H9 (cell line): Measurements from ENCODE around the gene OTULIN. TPM values are rescaled to one million over a fixed set of nuclear protein-coding genes. Genes with fewer than 3 reads are reported as not detected.

Experiments
- DNase-seq: peaks from one replicate; pipeline ENCODE4 v3.0.0-alpha.2; 2017
- H2AFZ ChIP-seq: one replicate; pipeline ENCODE4 v1.6.1; 2013; ENCODE audit warnings: mild to moderate bottlenecking, low read length, control low read depth, moderate library complexity
- H2AK5ac ChIP-seq: 2 replicates; pipeline ENCODE4 v1.6.1; 2013; ENCODE audit warnings: low read length, control low read depth, mixed read lengths; ENCODE audit not compliant: insufficient read length
- H2BK120ac ChIP-seq: one replicate; pipeline ENCODE4 v1.6.1; 2013; ENCODE audit warnings: low read depth, mild to moderate bottlenecking, low read length, control low read depth, inconsistent platforms; ENCODE audit not compliant: poor library complexity, severe bottlenecking
- H2BK12ac ChIP-seq: 2 replicates; pipeline ENCODE4 v1.6.1; 2013; ENCODE audit warnings: low read length, control low read depth, mixed read lengths, low read depth; ENCODE audit not compliant: insufficient read length
- H2BK15ac ChIP-seq: 2 replicates; pipeline ENCODE4 v1.6.1; 2013; ENCODE audit warnings: low read depth, low read length, control low read depth
- H2BK20ac ChIP-seq: one replicate; pipeline ENCODE4 v1.6.1; 2013; ENCODE audit warnings: low read depth, mild to moderate bottlenecking, low read length, control low read depth, inconsistent platforms; ENCODE audit not compliant: poor library complexity, severe bottlenecking
- H2BK5ac ChIP-seq: 2 replicates; pipeline ENCODE4 v1.6.1; 2013; ENCODE audit warnings: low read length, control low read depth, mixed read lengths; ENCODE audit not compliant: insufficient read length
- H3K14ac ChIP-seq: 2 replicates; pipeline ENCODE4 v1.6.1; 2013; ENCODE audit warnings: low read length, control low read depth; ENCODE audit not compliant: insufficient read depth
- H3K18ac ChIP-seq: 2 replicates; pipeline ENCODE4 v1.6.1; 2013; ENCODE audit warnings: low read depth, mild to moderate bottlenecking, mixed read lengths, low read length, control low read depth; ENCODE audit not compliant: insufficient read length
- H3K23ac ChIP-seq: 2 replicates; pipeline ENCODE4 v1.6.1; 2013; ENCODE audit warnings: low read length, control low read depth, mixed read lengths, low read depth; ENCODE audit not compliant: insufficient read length
- H3K23me2 ChIP-seq: 2 replicates; pipeline ENCODE4 v1.6.1; 2013; ENCODE audit warnings: low read depth, mild to moderate bottlenecking, mixed read lengths, low read length, control low read depth; ENCODE audit not compliant: insufficient read length, poor library complexity, severe bottlenecking
- H3K27ac ChIP-seq: 2 replicates; pipeline ENCODE4 v1.5.1; 2013; ENCODE audit warnings: low read length, control low read depth, mixed read lengths, low read depth; ENCODE audit not compliant: insufficient read length
- H3K27me3 ChIP-seq: 2 replicates; pipeline ENCODE4 v1.6.1; 2013; ENCODE audit warnings: low read length, control low read depth, inconsistent platforms; ENCODE audit not compliant: insufficient read depth
- H3K4ac ChIP-seq: 2 replicates; pipeline ENCODE4 v1.6.1; 2013; ENCODE audit warnings: low read depth, mild to moderate bottlenecking, control low read depth, inconsistent platforms, low read length, moderate library complexity
- H3K4me1 ChIP-seq: 2 replicates; pipeline ENCODE4 v1.6.1; 2013; ENCODE audit warnings: low read length, control low read depth, inconsistent platforms; ENCODE audit not compliant: insufficient read depth
- H3K4me2 ChIP-seq: 2 replicates; pipeline ENCODE4 v1.6.1; 2013; ENCODE audit warnings: low read length, control low read depth, mixed read lengths; ENCODE audit not compliant: insufficient read length, insufficient read depth
- H3K56ac ChIP-seq: 2 replicates; pipeline ENCODE4 v1.6.1; 2013; ENCODE audit warnings: low read depth, mild to moderate bottlenecking, mixed read lengths, low read length, control low read depth; ENCODE audit not compliant: insufficient read length
- H3K79me1 ChIP-seq: 2 replicates; pipeline ENCODE4 v1.6.1; 2013; ENCODE audit warnings: low read depth, mild to moderate bottlenecking, moderate library complexity, low read length, control low read depth, inconsistent platforms; ENCODE audit not compliant: insufficient read depth, poor library complexity, severe bottlenecking
- H3K79me2 ChIP-seq: 2 replicates; pipeline ENCODE4 v1.6.1; 2013; ENCODE audit warnings: low read length, control low read depth, inconsistent platforms; ENCODE audit not compliant: insufficient read depth
- H3K9ac ChIP-seq: 2 replicates; pipeline ENCODE4 v1.6.1; 2013; ENCODE audit warnings: low read length, control low read depth, mixed read lengths; ENCODE audit not compliant: insufficient read length; ENCODE audit errors: extremely low read depth
- H3K9me3 ChIP-seq: one replicate; pipeline ENCODE4 v1.6.1; 2013; ENCODE audit warnings: low read depth, low read length, inconsistent platforms; ENCODE audit not compliant: control insufficient read depth
- H3T11ph ChIP-seq: one replicate; pipeline ENCODE4 v1.6.1; 2013; ENCODE audit warnings: mild to moderate bottlenecking, low read length, control low read depth, inconsistent platforms
- H4K20me1 ChIP-seq: one replicate; pipeline ENCODE4 v1.6.1; 2013; ENCODE audit not compliant: control insufficient read depth, insufficient read length, insufficient read depth
- H4K5ac ChIP-seq: 2 replicates; pipeline ENCODE4 v1.6.1; 2013; ENCODE audit warnings: low read depth, mild to moderate bottlenecking, mixed read lengths, low read length, control low read depth; ENCODE audit not compliant: insufficient read length
- H4K8ac ChIP-seq: replicated peaks from 2 replicates; pipeline ENCODE4 v1.6.1; 2013; ENCODE audit warnings: low read length, control low read depth, mixed read lengths, low read depth; ENCODE audit not compliant: insufficient read length
- H4K91ac ChIP-seq: 2 replicates; pipeline ENCODE4 v1.6.1; 2013; ENCODE audit warnings: low read depth, mild to moderate bottlenecking, moderate library complexity, mixed read lengths, low read length, control low read depth; ENCODE audit not compliant: insufficient read length
- H3K27ac Mint-ChIP-seq, 3 experiments: 2 replicates in 2 of 3; 3 replicates in 1 of 3; pipeline ENCODE4 v1.8.0; 2020 to 2021; ENCODE audit warnings: mixed read lengths in 3 of 3, mild to moderate bottlenecking in 1 of 3, moderate library complexity in 1 of 3
- H3K27me3 Mint-ChIP-seq: 2 replicates; pipeline ENCODE4 v1.8.0; 2021; ENCODE audit warnings: low read depth, mild to moderate bottlenecking, moderate library complexity, mixed read lengths
- H3K36me3 Mint-ChIP-seq, 3 experiments: 2 replicates in 2 of 3; 3 replicates in 1 of 3; pipeline ENCODE4 v1.8.0; 2020 to 2021; ENCODE audit warnings: low read depth in 3 of 3, mixed read lengths in 3 of 3; ENCODE audit not compliant: insufficient read depth in 1 of 3
- H3K4me1 Mint-ChIP-seq, 2 experiments: 2 replicates each; pipeline ENCODE4 v1.8.0; 2020; ENCODE audit warnings: mixed read lengths in 2 of 2
- H3K4me3 Mint-ChIP-seq, 2 experiments: 2 replicates in 1 of 2; 3 replicates in 1 of 2; pipeline ENCODE4 v1.8.0; 2020 to 2021; ENCODE audit warnings: mild to moderate bottlenecking in 2 of 2, mixed read lengths in 2 of 2, moderate library complexity in 1 of 2
- H3K9me3 Mint-ChIP-seq, 2 experiments: 2 replicates in 1 of 2; 3 replicates in 1 of 2; pipeline ENCODE4 v1.8.0; 2020; ENCODE audit warnings: mild to moderate bottlenecking in 2 of 2, mixed read lengths in 2 of 2, moderate library complexity in 1 of 2
- WGBS: extraction: QIAGEN DNeasy Blood & Tissue Kit; methylation state at CpG from one replicate; pipeline ENCODE4 v1.1.7; 2013; ENCODE audit warnings: missing lambda C conversion rate, low lambda C conversion rate, mixed read lengths; ENCODE audit not compliant: insufficient read length; ENCODE audit errors: extremely low coverage; 5-methylcytosine and 5-hydroxymethylcytosine counted together
- total RNA-seq: library from RNA; stranded (reverse); gene quantifications from 2 replicates; pipeline ENCODE4 v1.2.1, GENCODE V29; 2021
- TF ChIP-seq, protein P1 (sequence below): fragments of 200-600 bp; sonication (generic); conservative IDR thresholded peaks from 3 replicates; pipeline ENCODE4 v1.8.0; 2021; ENCODE audit warnings: antibody characterized with exemption, mild to moderate bottlenecking

OTULIN gene
- total RNA-seq, 1 experiment from 2014 or later, result 35.8 TPM

DNA sequence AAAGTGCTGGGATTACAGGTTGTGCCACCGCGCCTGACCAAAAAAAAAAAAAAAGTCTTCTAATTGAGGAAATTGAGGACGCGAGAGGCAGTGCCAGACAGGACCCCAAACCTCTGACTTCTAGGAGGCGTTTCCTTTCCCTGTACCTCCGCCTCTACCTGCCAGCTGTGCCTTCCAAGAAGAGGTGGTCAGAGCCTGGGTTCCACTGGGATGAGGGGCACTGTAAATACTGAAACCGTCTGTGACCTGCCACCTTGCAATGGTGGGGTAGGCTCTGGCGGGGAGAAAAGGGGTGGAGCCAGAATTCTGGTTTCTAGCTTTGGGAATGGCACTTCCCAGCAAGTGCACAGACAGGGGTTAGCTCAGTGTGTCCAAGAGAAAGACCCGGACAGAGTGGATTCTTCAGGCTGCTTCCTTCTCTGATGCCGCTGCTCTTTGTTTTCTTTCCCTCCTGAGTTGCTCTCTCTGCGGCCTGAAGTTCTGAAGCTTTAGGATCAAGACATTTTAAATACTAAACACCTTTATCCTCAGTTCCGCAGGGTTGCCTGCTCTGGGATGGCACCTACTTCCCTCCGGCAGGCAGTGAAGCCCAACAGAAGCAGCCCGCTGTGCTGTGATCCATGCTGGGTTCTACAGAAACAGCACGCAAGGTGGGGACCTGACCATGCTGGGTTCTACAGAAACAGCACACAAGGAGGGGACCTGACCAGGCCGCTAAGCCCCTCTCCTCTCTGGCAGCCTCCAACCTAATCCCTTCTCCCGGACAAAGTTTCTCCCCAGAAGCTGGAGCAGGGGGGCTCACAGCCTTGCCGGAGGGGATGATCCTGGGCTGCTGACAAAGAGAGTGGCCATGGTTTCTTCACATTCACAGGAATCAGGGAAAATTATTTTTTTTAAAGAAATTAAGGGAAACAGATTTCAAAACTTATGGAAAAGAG, 65.2 kb downstream of the OTULIN start:
- Histone ChIP-seq H2AK5ac (no peak overlapping the region), H2BK15ac (no peak overlapping the region), H3K56ac (no peak overlapping the region), H3K23me2 (no peaks in the 10 kb centered on the region), H3K18ac (no peak overlapping the region), H3K14ac (no peak overlapping the region), H3K79me2 (no peaks in the 10 kb centered on the region), H2BK5ac (no peak overlapping the region), H2BK12ac (no peak overlapping the region), H2BK120ac (no peak overlapping the region), H3K4me1 (peaks cover 15% of the 10 kb centered on the region; the same call in 1 of the 2 replicates), H3K23ac (no peak overlapping the region), H3K9ac (no peak overlapping the region), H2BK20ac (no peak overlapping the region), H4K20me1 (no peaks in the 10 kb centered on the region), H4K8ac (no peak overlapping the region), H3K79me1 (no peaks in the 10 kb centered on the region), H2AFZ (no peak overlapping the region), H3K4me2 (no peak overlapping the region), H3K4ac (no peak overlapping the region), H3T11ph (no peak overlapping the region), H4K5ac (no peak overlapping the region), H3K27me3 (no peaks in the 10 kb centered on the region), H4K91ac (no peak overlapping the region), H3K9me3 (no peaks in the 10 kb centered on the region), H3K27ac (no peak overlapping the region)
- TF ChIP-seq, protein P1, sequence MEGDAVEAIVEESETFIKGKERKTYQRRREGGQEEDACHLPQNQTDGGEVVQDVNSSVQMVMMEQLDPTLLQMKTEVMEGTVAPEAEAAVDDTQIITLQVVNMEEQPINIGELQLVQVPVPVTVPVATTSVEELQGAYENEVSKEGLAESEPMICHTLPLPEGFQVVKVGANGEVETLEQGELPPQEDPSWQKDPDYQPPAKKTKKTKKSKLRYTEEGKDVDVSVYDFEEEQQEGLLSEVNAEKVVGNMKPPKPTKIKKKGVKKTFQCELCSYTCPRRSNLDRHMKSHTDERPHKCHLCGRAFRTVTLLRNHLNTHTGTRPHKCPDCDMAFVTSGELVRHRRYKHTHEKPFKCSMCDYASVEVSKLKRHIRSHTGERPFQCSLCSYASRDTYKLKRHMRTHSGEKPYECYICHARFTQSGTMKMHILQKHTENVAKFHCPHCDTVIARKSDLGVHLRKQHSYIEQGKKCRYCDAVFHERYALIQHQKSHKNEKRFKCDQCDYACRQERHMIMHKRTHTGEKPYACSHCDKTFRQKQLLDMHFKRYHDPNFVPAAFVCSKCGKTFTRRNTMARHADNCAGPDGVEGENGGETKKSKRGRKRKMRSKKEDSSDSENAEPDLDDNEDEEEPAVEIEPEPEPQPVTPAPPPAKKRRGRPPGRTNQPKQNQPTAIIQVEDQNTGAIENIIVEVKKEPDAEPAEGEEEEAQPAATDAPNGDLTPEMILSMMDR, result no peak
- H3K9me3 Mint-ChIP-seq, result no peaks in the 10 kb centered on the region
- no CpG with 5 or more reads among the region's 18 CpGs for whole genome bisulfite sequencing
- peak overlapping the region in 2 of 3 experiments; percentile 14 to 64; a peak in 3 of 7 replicates for H3K27ac Mint-ChIP-seq
- H3K27me3 Mint-ChIP-seq, result peaks cover 2% of the 10 kb centered on the region; the same call in 1 of the 2 replicates
- peaks cover 44 to 50% of the 10 kb centered on the region in 2 experiments for H3K4me1 Mint-ChIP-seq
- H3K36me3 Mint-ChIP-seq, result no peaks in the 10 kb centered on the region; a peak in 1 of 7 replicates
- H3K4me3 Mint-ChIP-seq, result no peak overlapping the region
- DNase-seq, result no peak
